IMR-90 (cell line): ENCODE measurements around the gene ATP10A. TPM values are rescaled to one million over a fixed set of nuclear protein-coding genes. Genes with fewer than 3 reads are reported as not detected.

Experiments
- ATAC-seq: fragments of 200-7000 bp; cut with Tn5 transposase; 2 replicates; pipeline ENCODE4 v1.9.1; 2020; ENCODE audit warnings: low read depth, mild to moderate bottlenecking, moderate library complexity
- BruUV-seq: library from RNA; stranded (reverse); fragments of 400-500 nt; replicated peaks from 2 replicates; lab custom pipeline; 2021; lab: Mats Ljungman, UMichigan
- CTCF ChIA-PET: fragments of 300-600 bp; formaldehyde crosslinking; extraction: SDS; loops from one replicate; lab custom pipeline; 2021; ENCODE audit warnings: antibody characterized with exemption; lab: Yijun Ruan, JAX
- POLR2A ChIA-PET: fragments of 300-600 bp; sonication (Branson Sonifier 250); formaldehyde crosslinking; loops from one replicate; lab custom pipeline; 2022; ENCODE audit warnings: antibody characterized with exemption; ENCODE audit not compliant: unreplicated experiment; lab: Charles Lee
- DNase-seq: peaks from one replicate; pipeline ENCODE4 v3.0.0; 2013
- H2AFZ ChIP-seq: replicated peaks from 2 replicates; pipeline ENCODE3; 2013; ENCODE audit warnings: low read length, mild to moderate bottlenecking; ENCODE audit not compliant: poor library complexity
- H2AK5ac ChIP-seq: 2 replicates; pipeline ENCODE4 v1.6.1; 2013; ENCODE audit warnings: low read depth, low read length, inconsistent platforms
- H2AK9ac ChIP-seq: replicated peaks from 2 replicates; pipeline ENCODE3; 2013; ENCODE audit warnings: mild to moderate bottlenecking, low read depth, low read length, moderate library complexity; ENCODE audit not compliant: poor library complexity
- H2BK120ac ChIP-seq: 2 replicates; pipeline ENCODE4 v1.6.1; 2013; ENCODE audit warnings: low read depth, low read length, inconsistent platforms
- H2BK15ac ChIP-seq: 3 replicates; pipeline ENCODE4 v1.6.1; 2013; ENCODE audit warnings: low read depth, low read length, inconsistent platforms
- H2BK20ac ChIP-seq: 2 replicates; pipeline ENCODE4 v1.6.1; 2013; ENCODE audit warnings: low read depth, mild to moderate bottlenecking, inconsistent platforms, low read length, moderate library complexity
- H2BK5ac ChIP-seq: 2 replicates; pipeline ENCODE4 v1.6.1; 2013; ENCODE audit warnings: mild to moderate bottlenecking, low read depth, low read length, inconsistent platforms; ENCODE audit not compliant: poor library complexity, severe bottlenecking
- H3K14ac ChIP-seq: replicated peaks from 2 replicates; pipeline ENCODE4 v1.6.1; 2013; ENCODE audit warnings: low read depth, low read length, inconsistent platforms
- H3K18ac ChIP-seq: 2 replicates; pipeline ENCODE4 v1.6.1; 2013; ENCODE audit warnings: low read depth, low read length, control low read depth
- H3K23ac ChIP-seq: 2 replicates; pipeline ENCODE4 v1.6.1; 2013; ENCODE audit warnings: low read depth, low read length, inconsistent platforms
- H3K27ac ChIP-seq: 2 replicates; pipeline ENCODE4 v1.5.1; 2013; ENCODE audit warnings: mild to moderate bottlenecking, control low read depth, low read length; ENCODE audit not compliant: insufficient read depth
- H3K27me3 ChIP-seq: 2 replicates; pipeline ENCODE4 v1.6.1; 2013; ENCODE audit warnings: low read length; ENCODE audit not compliant: control insufficient read depth, insufficient read depth
- H3K36me3 ChIP-seq: 2 replicates; pipeline ENCODE4 v1.6.1; 2013; ENCODE audit warnings: low read length, mixed read lengths; ENCODE audit not compliant: control insufficient read depth, insufficient read depth
- H3K4ac ChIP-seq: 2 replicates; pipeline ENCODE4 v1.6.1; 2013; ENCODE audit warnings: low read depth, low read length, inconsistent platforms
- H3K4me1 ChIP-seq: 2 replicates; pipeline ENCODE4 v1.6.1; 2013; ENCODE audit warnings: low read length, mixed read lengths; ENCODE audit not compliant: control insufficient read depth, insufficient read depth
- H3K4me2 ChIP-seq: 2 replicates; pipeline ENCODE4 v1.6.1; 2013; ENCODE audit warnings: low read depth, mild to moderate bottlenecking, control low read depth, low read length, moderate library complexity
- H3K4me3 ChIP-seq: 2 replicates; pipeline ENCODE4 v1.5.1; 2013; ENCODE audit warnings: low read depth, mild to moderate bottlenecking, control low read depth, low read length, moderate library complexity; ENCODE audit not compliant: insufficient read depth
- H3K56ac ChIP-seq: 2 replicates; pipeline ENCODE4 v1.6.1; 2013; ENCODE audit warnings: low read length, inconsistent platforms; ENCODE audit not compliant: insufficient read depth; ENCODE audit errors: extremely low read depth
- H3K79me1 ChIP-seq, 2 experiments: 2 replicates each; pipeline ENCODE4 v1.6.1; 2013; ENCODE audit warnings: low read length in 2 of 2, inconsistent platforms in 1 of 2, low read depth in 1 of 2
- H3K9ac ChIP-seq: 2 replicates; pipeline ENCODE4 v1.6.1; 2013; ENCODE audit warnings: low read depth, low read length, control low read depth
- H3K9me1 ChIP-seq: 2 replicates; pipeline ENCODE4 v1.6.1; 2013; ENCODE audit warnings: low read length, inconsistent platforms; ENCODE audit not compliant: insufficient read depth
- H3K9me3 ChIP-seq: 2 replicates; pipeline ENCODE4 v1.6.1; 2013; ENCODE audit warnings: low read length; ENCODE audit not compliant: control insufficient read depth, insufficient read depth
- H4K20me1 ChIP-seq: 2 replicates; pipeline ENCODE4 v1.6.1; 2013; ENCODE audit warnings: low read length, inconsistent platforms; ENCODE audit not compliant: insufficient read depth
- H4K5ac ChIP-seq: 2 replicates; pipeline ENCODE4 v1.6.1; 2013; ENCODE audit warnings: mild to moderate bottlenecking, low read depth, low read length, control low read depth
- H4K8ac ChIP-seq, 2 experiments: 2 replicates each; pipeline ENCODE4 v1.6.1; 2013; ENCODE audit warnings: low read depth in 2 of 2, low read length in 2 of 2, control low read depth in 1 of 2, inconsistent platforms in 1 of 2
- H4K91ac ChIP-seq: 2 replicates; pipeline ENCODE4 v1.6.1; 2013; ENCODE audit warnings: low read depth, low read length, inconsistent platforms; ENCODE audit not compliant: insufficient read depth
- BHLHE40 ChIP-seq: fragments of 150-350 bp; IDR thresholded peaks from 2 replicates; pipeline ENCODE4 v1.6.1; 2016; ENCODE audit warnings: mild to moderate bottlenecking, low read depth, low read length
- CHD1 ChIP-seq: IDR thresholded peaks from 2 replicates; pipeline ENCODE4 v1.6.1; 2012; ENCODE audit warnings: low read depth, low read length, improper control_type of control experiment
- FOS ChIP-seq: fragments of 150-350 bp; IDR thresholded peaks from 2 replicates; pipeline ENCODE4 v1.6.1; 2016; ENCODE audit warnings: low read depth, low read length
- MAFK ChIP-seq: IDR thresholded peaks from 2 replicates; pipeline ENCODE4 v1.6.1; 2012; ENCODE audit warnings: low read depth, low read length, improper control_type of control experiment
- MAZ ChIP-seq: IDR thresholded peaks from 2 replicates; pipeline ENCODE4 v1.6.1; 2012; ENCODE audit warnings: low read depth, mild to moderate bottlenecking, low read length, improper control_type of control experiment, moderate library complexity, borderline replicate concordance
- MXI1 ChIP-seq: IDR thresholded peaks from 2 replicates; pipeline ENCODE4 v1.6.1; 2012; ENCODE audit warnings: low read depth, mild to moderate bottlenecking, low read length, moderate library complexity, borderline replicate concordance
- POLR2A ChIP-seq: IDR thresholded peaks from 2 replicates; pipeline ENCODE4 v1.6.1; 2012; ENCODE audit warnings: mild to moderate bottlenecking, low read depth, low read length
- RAD21 ChIP-seq: IDR thresholded peaks from 2 replicates; pipeline ENCODE4 v1.6.1; 2012; ENCODE audit warnings: low read length, improper control_type of control experiment
- RCOR1 ChIP-seq: IDR thresholded peaks from 2 replicates; pipeline ENCODE4 v1.6.1; 2012; ENCODE audit warnings: mild to moderate bottlenecking, low read length, improper control_type of control experiment; ENCODE audit not compliant: insufficient replicate concordance
- SMC3 ChIP-seq: fragments of 150-350 bp; IDR thresholded peaks from 2 replicates; pipeline ENCODE4 v1.6.1; 2016; ENCODE audit warnings: low read depth, mild to moderate bottlenecking, antibody characterized with exemption, low read length, moderate library complexity
- WGBS, 2 experiments: methylation state at CpG; one replicate each; pipeline versions ENCODE4 v1.1.5 to v1.1.7; 2013; ENCODE audit warnings: missing lambda C conversion rate in 2 of 2; ENCODE audit not compliant: insufficient read length in 1 of 2; ENCODE audit errors: extremely low coverage in 2 of 2; 5-methylcytosine and 5-hydroxymethylcytosine counted together
- dilution Hi-C: fragments of 300-500 bp; cut with HindIII; formaldehyde crosslinking; loops from one replicate; pipeline ENCODE4 v1.14.3; 2018; ENCODE audit warnings: low sequenced_read_pairs; ENCODE audit not compliant: unreplicated experiment
- in situ Hi-C: fragments of 300-500 bp; cut with MboI; formaldehyde crosslinking; loops from 3 replicates; pipeline ENCODE4 v1.14.3; 2019; ENCODE audit warnings: low sequenced_read_pairs, inconsistent platforms, mixed read lengths
- intact Hi-C: fragments of 100-400 bp; cut with micrococcal nuclease; formaldehyde crosslinking; loops from 2 replicates; pipeline ENCODE4 v1.10.0; 2022
- polyA plus RNA-seq, 3 experiments: library from polyadenylated mRNA; depleted of rRNA; stranded (reverse); fragments of >200 nt; gene quantifications; 2 replicates each; pipeline ENCODE4 v1.2.3, GENCODE V29; 2012; ENCODE audit warnings: low replicate concordance in 1 of 3
- total RNA-seq: library from RNA; depleted of rRNA; stranded (reverse); fragments of >200 nt; gene quantifications from 2 replicates; pipeline ENCODE4 v1.2.3, GENCODE V29; 2012
- TF ChIP-seq, protein P1 (sequence below): fragments of 150-350 bp; IDR thresholded peaks from 2 replicates; pipeline ENCODE4 v1.6.1; 2016; ENCODE audit warnings: low read depth, mild to moderate bottlenecking, low read length, moderate library complexity, borderline replicate concordance
- TF ChIP-seq, protein P2 (sequence below): fragments of 150-350 bp; IDR thresholded peaks from 2 replicates; pipeline ENCODE4 v1.6.1; 2017; ENCODE audit warnings: mild to moderate bottlenecking, antibody characterized with exemption, low read length, low read depth

The ATP10A gene
- total and polyA plus RNA-seq, 2 of the 4 experiments (the other 2 are of a cell fraction): 13.8 to 16.0 TPM

DNA sequence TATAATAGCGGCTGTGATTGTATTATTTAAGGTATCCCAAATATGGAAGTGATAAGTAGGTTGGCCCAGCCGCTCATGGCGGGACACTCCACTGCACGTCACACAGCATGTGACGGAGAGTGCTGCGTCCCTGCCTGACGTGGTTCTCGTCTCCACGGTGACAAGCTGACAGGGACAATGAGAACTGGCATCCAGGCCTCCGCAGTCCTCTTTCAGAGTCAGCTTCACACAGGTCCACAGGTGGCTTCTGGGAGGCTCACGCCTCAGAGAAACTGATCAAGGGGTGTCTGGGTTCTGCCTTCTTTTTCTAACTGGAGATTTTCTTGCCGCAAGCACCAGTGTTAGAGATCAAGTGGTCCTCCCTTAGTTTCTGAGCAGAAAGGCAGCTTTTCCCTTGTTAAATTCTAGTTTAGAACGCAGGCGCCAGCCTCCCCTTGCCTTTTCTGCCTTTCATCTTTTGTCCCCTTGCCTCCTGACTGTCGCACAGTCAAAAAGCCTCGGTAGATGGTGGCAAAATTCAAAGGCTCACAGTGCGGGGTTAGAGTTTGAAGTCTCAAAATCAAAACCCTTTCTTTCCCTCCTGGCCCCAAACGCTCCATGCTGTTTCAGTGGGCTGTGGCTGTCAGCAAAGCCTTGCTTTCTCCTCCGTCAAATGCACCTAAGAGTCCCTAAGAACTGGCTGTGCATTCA, 120.9 kb downstream of the ATP10A start:
- intact Hi-C loops (loop anchor here (5.0 kb wide), 1 partner anchor 35 kb away; no protein-coding TSS in a partner anchor), dilution Hi-C loops (no loop called here)
- TF ChIP-seq RAD21: no peak
- no peak for TF ChIP-seq FOS
- no peak for TF ChIP-seq MXI1
- no peak for TF ChIP-seq POLR2A
- no peak for TF ChIP-seq RCOR1
- TF ChIP-seq BHLHE40: no peak
- TF ChIP-seq MAFK: no peak
- TF ChIP-seq CHD1: no peak
- no peak for TF ChIP-seq MAZ
- no peak for TF ChIP-seq SMC3
- TF ChIP-seq, protein P1, sequence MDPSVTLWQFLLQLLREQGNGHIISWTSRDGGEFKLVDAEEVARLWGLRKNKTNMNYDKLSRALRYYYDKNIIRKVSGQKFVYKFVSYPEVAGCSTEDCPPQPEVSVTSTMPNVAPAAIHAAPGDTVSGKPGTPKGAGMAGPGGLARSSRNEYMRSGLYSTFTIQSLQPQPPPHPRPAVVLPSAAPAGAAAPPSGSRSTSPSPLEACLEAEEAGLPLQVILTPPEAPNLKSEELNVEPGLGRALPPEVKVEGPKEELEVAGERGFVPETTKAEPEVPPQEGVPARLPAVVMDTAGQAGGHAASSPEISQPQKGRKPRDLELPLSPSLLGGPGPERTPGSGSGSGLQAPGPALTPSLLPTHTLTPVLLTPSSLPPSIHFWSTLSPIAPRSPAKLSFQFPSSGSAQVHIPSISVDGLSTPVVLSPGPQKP: no peak
- TF ChIP-seq, protein P2, sequence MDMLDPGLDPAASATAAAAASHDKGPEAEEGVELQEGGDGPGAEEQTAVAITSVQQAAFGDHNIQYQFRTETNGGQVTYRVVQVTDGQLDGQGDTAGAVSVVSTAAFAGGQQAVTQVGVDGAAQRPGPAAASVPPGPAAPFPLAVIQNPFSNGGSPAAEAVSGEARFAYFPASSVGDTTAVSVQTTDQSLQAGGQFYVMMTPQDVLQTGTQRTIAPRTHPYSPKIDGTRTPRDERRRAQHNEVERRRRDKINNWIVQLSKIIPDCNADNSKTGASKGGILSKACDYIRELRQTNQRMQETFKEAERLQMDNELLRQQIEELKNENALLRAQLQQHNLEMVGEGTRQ: no peak

More for the DNA sequence above, 120.9 kb downstream of the ATP10A start:
- no peak overlapping the region for H3K18ac ChIP-seq
- H2BK15ac ChIP-seq: no peak overlapping the region
- no peak overlapping the region for H3K56ac ChIP-seq
- no peaks in the 10 kb centered on the region for H3K9me3 ChIP-seq
- H3K79me1 ChIP-seq: peaks cover 7 to 57% of the 10 kb centered on the region in 2 experiments
- peaks cover 8% of the 10 kb centered on the region for H3K4me1 ChIP-seq
- no peak overlapping the region for H3K14ac ChIP-seq
- no peak overlapping the region for H4K91ac ChIP-seq
- H4K5ac ChIP-seq: no peak overlapping the region
- no peak overlapping the region for H2BK5ac ChIP-seq
- H4K20me1 ChIP-seq: no peaks in the 10 kb centered on the region; the same call in 1 of the 2 replicates
- ATAC-seq: no peak
- H3K23ac ChIP-seq: no peak overlapping the region
- no peak overlapping the region for H3K27ac ChIP-seq
- H2AK5ac ChIP-seq: no peak overlapping the region
- no peaks in the 10 kb centered on the region for H3K27me3 ChIP-seq
- no peaks in the 10 kb centered on the region for H3K36me3 ChIP-seq
- no peak for DNase-seq
- no peak overlapping the region for H3K4ac ChIP-seq
- no peak overlapping the region for H2BK120ac ChIP-seq
- no peak overlapping the region for H2AK9ac ChIP-seq
- CTCF ChIA-PET: no interaction called here
- no peak overlapping the region for H4K8ac ChIP-seq
- no peak overlapping the region for H3K4me3 ChIP-seq
- H3K9me1 ChIP-seq: peaks cover 11% of the 10 kb centered on the region; the same call in 1 of the 2 replicates
- H2BK20ac ChIP-seq: no peak overlapping the region
- WGBS, 2 experiments: 87% methylated on average over 11 of the region's 19 CpGs; no CpG with 5 or more reads in 1 of the 2 experiments
- no peak overlapping the region for H3K4me2 ChIP-seq
- no peak overlapping the region for H3K9ac ChIP-seq
- in situ Hi-C loops: no loop called here
- POLR2A ChIA-PET: interaction anchor here (0.6 kb wide), 1 partner anchor 56 kb away, joined by 7 read pairs; no protein-coding TSS in a partner anchor
- BruUV-seq: no TSS peak
- no peak overlapping the region for H2AFZ ChIP-seq
